Measurements from ENCODE around the gene DCAF10. TPM values are rescaled to one million over a fixed set of nuclear protein-coding genes. Genes with fewer than 3 reads are reported as not detected.

DCAF10 gene
- total and polyA plus RNA-seq, 2 of the 8 experiments (the other 6 are each of a cell fraction or from before 2014, with no cell fraction given): 7.1 to 15.0 TPM

DNA sequence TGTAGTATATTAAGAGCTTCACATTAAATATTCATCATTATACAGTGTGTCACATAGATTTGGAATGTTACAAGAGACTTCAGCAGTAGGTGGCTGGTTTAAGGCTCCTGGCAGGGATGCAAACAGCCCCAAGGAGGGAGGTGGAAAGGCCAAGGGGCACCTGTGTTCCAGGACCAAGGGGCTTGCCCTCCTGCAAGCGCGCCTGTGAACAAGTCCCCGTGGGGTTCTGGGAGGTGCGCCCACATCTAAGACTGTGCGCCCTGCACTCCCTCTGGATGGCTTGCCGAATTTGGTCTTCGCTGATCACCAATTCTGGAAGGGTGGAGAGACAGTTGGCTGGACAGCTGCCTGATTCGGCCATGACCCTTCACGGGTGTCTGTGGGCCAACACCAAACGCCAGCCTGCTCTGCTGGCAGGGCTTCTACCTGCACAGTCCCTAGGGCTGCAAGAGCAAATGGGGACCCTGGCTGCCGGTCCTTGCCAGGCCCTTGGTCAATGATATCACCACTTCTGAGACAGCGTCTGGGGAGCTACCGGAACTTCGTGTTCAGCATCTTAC is 115.4 kb downstream of the DCAF10 start (continued):
- TF ChIP-seq, protein P1, sequence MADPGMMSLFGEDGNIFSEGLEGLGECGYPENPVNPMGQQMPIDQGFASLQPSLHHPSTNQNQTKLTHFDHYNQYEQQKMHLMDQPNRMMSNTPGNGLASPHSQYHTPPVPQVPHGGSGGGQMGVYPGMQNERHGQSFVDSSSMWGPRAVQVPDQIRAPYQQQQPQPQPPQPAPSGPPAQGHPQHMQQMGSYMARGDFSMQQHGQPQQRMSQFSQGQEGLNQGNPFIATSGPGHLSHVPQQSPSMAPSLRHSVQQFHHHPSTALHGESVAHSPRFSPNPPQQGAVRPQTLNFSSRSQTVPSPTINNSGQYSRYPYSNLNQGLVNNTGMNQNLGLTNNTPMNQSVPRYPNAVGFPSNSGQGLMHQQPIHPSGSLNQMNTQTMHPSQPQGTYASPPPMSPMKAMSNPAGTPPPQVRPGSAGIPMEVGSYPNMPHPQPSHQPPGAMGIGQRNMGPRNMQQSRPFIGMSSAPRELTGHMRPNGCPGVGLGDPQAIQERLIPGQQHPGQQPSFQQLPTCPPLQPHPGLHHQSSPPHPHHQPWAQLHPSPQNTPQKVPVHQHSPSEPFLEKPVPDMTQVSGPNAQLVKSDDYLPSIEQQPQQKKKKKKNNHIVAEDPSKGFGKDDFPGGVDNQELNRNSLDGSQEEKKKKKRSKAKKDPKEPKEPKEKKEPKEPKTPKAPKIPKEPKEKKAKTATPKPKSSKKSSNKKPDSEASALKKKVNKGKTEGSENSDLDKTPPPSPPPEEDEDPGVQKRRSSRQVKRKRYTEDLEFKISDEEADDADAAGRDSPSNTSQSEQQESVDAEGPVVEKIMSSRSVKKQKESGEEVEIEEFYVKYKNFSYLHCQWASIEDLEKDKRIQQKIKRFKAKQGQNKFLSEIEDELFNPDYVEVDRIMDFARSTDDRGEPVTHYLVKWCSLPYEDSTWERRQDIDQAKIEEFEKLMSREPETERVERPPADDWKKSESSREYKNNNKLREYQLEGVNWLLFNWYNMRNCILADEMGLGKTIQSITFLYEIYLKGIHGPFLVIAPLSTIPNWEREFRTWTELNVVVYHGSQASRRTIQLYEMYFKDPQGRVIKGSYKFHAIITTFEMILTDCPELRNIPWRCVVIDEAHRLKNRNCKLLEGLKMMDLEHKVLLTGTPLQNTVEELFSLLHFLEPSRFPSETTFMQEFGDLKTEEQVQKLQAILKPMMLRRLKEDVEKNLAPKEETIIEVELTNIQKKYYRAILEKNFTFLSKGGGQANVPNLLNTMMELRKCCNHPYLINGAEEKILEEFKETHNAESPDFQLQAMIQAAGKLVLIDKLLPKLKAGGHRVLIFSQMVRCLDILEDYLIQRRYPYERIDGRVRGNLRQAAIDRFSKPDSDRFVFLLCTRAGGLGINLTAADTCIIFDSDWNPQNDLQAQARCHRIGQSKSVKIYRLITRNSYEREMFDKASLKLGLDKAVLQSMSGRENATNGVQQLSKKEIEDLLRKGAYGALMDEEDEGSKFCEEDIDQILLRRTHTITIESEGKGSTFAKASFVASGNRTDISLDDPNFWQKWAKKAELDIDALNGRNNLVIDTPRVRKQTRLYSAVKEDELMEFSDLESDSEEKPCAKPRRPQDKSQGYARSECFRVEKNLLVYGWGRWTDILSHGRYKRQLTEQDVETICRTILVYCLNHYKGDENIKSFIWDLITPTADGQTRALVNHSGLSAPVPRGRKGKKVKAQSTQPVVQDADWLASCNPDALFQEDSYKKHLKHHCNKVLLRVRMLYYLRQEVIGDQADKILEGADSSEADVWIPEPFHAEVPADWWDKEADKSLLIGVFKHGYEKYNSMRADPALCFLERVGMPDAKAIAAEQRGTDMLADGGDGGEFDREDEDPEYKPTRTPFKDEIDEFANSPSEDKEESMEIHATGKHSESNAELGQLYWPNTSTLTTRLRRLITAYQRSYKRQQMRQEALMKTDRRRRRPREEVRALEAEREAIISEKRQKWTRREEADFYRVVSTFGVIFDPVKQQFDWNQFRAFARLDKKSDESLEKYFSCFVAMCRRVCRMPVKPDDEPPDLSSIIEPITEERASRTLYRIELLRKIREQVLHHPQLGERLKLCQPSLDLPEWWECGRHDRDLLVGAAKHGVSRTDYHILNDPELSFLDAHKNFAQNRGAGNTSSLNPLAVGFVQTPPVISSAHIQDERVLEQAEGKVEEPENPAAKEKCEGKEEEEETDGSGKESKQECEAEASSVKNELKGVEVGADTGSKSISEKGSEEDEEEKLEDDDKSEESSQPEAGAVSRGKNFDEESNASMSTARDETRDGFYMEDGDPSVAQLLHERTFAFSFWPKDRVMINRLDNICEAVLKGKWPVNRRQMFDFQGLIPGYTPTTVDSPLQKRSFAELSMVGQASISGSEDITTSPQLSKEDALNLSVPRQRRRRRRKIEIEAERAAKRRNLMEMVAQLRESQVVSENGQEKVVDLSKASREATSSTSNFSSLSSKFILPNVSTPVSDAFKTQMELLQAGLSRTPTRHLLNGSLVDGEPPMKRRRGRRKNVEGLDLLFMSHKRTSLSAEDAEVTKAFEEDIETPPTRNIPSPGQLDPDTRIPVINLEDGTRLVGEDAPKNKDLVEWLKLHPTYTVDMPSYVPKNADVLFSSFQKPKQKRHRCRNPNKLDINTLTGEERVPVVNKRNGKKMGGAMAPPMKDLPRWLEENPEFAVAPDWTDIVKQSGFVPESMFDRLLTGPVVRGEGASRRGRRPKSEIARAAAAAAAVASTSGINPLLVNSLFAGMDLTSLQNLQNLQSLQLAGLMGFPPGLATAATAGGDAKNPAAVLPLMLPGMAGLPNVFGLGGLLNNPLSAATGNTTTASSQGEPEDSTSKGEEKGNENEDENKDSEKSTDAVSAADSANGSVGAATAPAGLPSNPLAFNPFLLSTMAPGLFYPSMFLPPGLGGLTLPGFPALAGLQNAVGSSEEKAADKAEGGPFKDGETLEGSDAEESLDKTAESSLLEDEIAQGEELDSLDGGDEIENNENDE (IDR thresholded peaks at IDR 0.05; ENCODE audit: insufficient replicate concordance, low read length): no peak
- TF ChIP-seq SUZ12 (IDR thresholded peaks at IDR 0.05; ENCODE audit: low read length) (no peak), GABPA (IDR thresholded peaks at IDR 0.05; ENCODE audit: borderline replicate concordance, insufficient read depth, low read length) (no peak), HDAC6 (IDR thresholded peaks at IDR 0.05; ENCODE audit: low read depth, low read length) (no peak), TBP (IDR thresholded peaks at IDR 0.05; ENCODE audit: low read depth, low read length) (no peak), SP1 (IDR thresholded peaks at IDR 0.05; ENCODE audit: low read depth, low read length) (no peak), POU5F1 (IDR thresholded peaks at IDR 0.05; ENCODE audit: low read depth, low read length) (no peak)
- TF ChIP-seq, protein P2, sequence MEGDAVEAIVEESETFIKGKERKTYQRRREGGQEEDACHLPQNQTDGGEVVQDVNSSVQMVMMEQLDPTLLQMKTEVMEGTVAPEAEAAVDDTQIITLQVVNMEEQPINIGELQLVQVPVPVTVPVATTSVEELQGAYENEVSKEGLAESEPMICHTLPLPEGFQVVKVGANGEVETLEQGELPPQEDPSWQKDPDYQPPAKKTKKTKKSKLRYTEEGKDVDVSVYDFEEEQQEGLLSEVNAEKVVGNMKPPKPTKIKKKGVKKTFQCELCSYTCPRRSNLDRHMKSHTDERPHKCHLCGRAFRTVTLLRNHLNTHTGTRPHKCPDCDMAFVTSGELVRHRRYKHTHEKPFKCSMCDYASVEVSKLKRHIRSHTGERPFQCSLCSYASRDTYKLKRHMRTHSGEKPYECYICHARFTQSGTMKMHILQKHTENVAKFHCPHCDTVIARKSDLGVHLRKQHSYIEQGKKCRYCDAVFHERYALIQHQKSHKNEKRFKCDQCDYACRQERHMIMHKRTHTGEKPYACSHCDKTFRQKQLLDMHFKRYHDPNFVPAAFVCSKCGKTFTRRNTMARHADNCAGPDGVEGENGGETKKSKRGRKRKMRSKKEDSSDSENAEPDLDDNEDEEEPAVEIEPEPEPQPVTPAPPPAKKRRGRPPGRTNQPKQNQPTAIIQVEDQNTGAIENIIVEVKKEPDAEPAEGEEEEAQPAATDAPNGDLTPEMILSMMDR (IDR thresholded peaks at IDR 0.05; ENCODE audit: control extremely low read depth in 1 of 3, insufficient read depth in 1 of 3, low read depth in 1 of 3, low read length in 3 of 3): no peak

Data from H1 (cell line).